Lower leg skin (tissue), 4 donors: ENCODE results near the gene DMTF1. TPM values are rescaled to one million over a fixed set of nuclear protein-coding genes. Genes with fewer than 3 reads are reported as not detected.

Experiments used
- DNase-seq, 2 donors: peaks; one replicate each; pipeline ENCODE4 v3.0.0-alpha.2; 2019; ENCODE audit warnings: low spot score in 2 of 2
- H3K4me3 ChIP-seq: fragments of 200-600 bp; sonication (generic); 2 replicates; pipeline ENCODE4 v1.5.1; 2017; ENCODE audit warnings: mild to moderate bottlenecking, low read depth; ENCODE audit not compliant: poor library complexity, severe bottlenecking
- CTCF ChIP-seq, 3 donors: fragments of 450-650 bp; IDR thresholded peaks; one replicate each; pipeline ENCODE4 v1.5.1; 2016; ENCODE audit warnings: antibody characterized with exemption in 3 of 3, mild to moderate bottlenecking in 3 of 3, moderate library complexity in 2 of 3
- POLR2A ChIP-seq, 2 donors: fragments of 450-650 bp; IDR thresholded peaks; one replicate each; pipeline ENCODE4 v1.6.1; 2016 to 2017; ENCODE audit warnings: antibody characterized with exemption in 2 of 2, mild to moderate bottlenecking in 1 of 2, moderate library complexity in 1 of 2
- WGBS, 2 donors: methylation state at CpG; one replicate each; pipeline ENCODE4 v1.1.5; 2018; 5-methylcytosine and 5-hydroxymethylcytosine counted together
- intact Hi-C: fragments of 100-400 bp; cut with DNase I; formaldehyde crosslinking; loops from one replicate; pipeline ENCODE4 v1.15.0; 2023; ENCODE audit warnings: low total_unique reads
- total RNA-seq, 4 donors: library from RNA; depleted of rRNA; stranded (reverse); fragments of >200 nt; gene quantifications; one replicate each; pipeline ENCODE4 v1.1.0, GENCODE V29; 2016

DMTF1 gene
- total RNA-seq, 4 donors from 2014 or later, result 35.2 to 68.9 (median 44.9) TPM

- DNase-seq, result peak in 1 of 2 donors; percentile 30
- TF ChIP-seq CTCF (IDR thresholded peaks at IDR 0.05) (no peak), POLR2A (IDR thresholded peaks at IDR 0.05) (no peak)
- WGBS, 2 donors, result 4 to 7% methylated on average over 17 of the region's 17 CpGs
- H3K4me3 ChIP-seq, result peak overlapping the region; percentile 63
- intact Hi-C loops, result no loop called here
Observed at GRCh38 chr7:87220734-87221215, 68.5 kb downstream of the DMTF1 start.

- no peak for DNase-seq
- TF ChIP-seq POLR2A (IDR thresholded peaks at IDR 0.05), result no peak
- no peak for TF ChIP-seq CTCF (IDR thresholded peaks at IDR 0.05)
- intact Hi-C loops, result no loop called here
- WGBS, 2 donors, result 85 to 98% methylated on average over 1 of the region's 1 CpG
- no peak overlapping the region for H3K4me3 ChIP-seq
Observed at GRCh38 chr7:87223666-87224065, 71.4 kb downstream of the DMTF1 start.

GRCh38 chr7:87225696-87226095 lies 73.4 kb downstream of the DMTF1 start:
- DNase-seq, result no peak
- whole genome bisulfite sequencing, 2 donors, result 68 to 69% methylated on average over 1 of the region's 1 CpG
- TF ChIP-seq CTCF (IDR thresholded peaks at IDR 0.05) (no peak), POLR2A (IDR thresholded peaks at IDR 0.05) (no peak)
- H3K4me3 ChIP-seq, result no peak overlapping the region
- intact Hi-C loops, result no loop called here

DNA sequence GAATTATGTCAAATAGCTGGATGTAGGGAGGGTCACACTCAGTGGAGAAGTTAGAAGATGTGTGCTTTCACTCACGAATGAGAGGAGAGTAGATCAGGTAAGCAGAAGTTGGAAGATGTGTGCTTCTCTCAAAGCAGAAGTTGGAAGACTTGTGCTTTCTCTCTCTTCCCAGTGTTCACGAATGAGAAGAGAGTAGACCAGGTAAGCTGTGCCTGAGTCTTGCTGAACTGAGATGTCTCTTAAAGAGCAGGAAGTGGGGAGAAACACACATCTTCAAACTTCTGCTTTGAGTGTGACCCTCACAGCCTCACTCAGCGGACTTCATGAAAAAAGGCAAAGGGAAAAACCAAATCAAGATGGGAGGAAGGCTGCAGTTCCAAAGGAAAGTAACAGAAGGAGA lies 74.2 kb downstream of the DMTF1 start:
- WGBS, 2 donors, result 82 to 85% methylated on average over 3 of the region's 3 CpGs
- H3K4me3 ChIP-seq, result no peak overlapping the region
- TF ChIP-seq POLR2A (IDR thresholded peaks at IDR 0.05), result no peak
- no peak for TF ChIP-seq CTCF (IDR thresholded peaks at IDR 0.05)
- DNase-seq, result no peak
- intact Hi-C loops, result no loop called here

DNA sequence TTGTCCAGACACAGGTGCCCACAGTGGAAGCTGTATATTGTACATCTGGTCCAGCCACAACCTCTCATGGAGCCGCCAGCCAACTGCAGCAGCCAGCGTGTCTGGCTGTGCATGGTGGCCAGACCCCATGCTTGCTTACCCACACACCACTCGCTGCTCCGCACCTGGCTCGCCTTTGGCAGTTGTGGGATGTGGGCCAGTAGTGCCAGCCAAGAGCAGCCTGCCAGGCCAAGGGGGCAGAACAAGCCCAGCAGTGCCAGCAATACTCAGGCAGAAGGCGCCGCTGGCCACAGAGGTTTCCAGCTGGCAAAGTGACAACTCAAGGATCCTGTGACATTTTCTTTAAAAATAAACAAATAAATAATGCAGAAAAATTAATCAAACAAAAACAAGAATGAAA lies 79.0 kb downstream of the DMTF1 start:
- 22 to 30% methylated on average over 6 to 7 of the region's 7 CpGs for WGBS, 2 donors
- TF ChIP-seq POLR2A (IDR thresholded peaks at IDR 0.05) (no peak), CTCF (IDR thresholded peaks at IDR 0.05) (no peak)
- DNase-seq, result no peak
- intact Hi-C loops, result loop anchor here (5.0 kb wide), 1 partner anchor 309 kb away; no protein-coding TSS in a partner anchor
- H3K4me3 ChIP-seq, result no peak overlapping the region

DNA sequence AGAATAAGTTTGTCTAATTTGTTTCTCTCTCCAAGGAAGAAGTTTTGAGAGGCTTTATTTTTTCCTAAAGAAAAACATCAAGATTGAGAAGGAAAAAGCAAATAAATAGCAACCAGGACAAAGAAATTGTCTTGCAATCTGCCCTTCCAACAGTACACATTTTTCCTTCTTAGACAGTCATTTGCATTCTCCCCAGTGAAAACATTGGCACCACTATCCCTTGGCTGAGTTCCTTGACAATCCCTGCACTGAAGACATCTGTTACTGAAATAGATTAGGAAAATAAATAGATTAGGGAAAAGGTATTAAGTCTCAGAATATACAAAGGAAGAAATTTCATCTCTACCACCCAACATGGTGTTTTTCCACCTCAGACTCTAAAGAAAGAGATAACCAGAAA lies 79.5 kb downstream of the DMTF1 start:
- TF ChIP-seq CTCF (IDR thresholded peaks at IDR 0.05) (no peak), POLR2A (IDR thresholded peaks at IDR 0.05) (no peak)
- intact Hi-C loops, result loop anchor here (5.0 kb wide), 1 partner anchor 309 kb away; no protein-coding TSS in a partner anchor
- no peak for DNase-seq

More for the DNA sequence above, 79.5 kb downstream of the DMTF1 start:
- H3K4me3 ChIP-seq, result no peak overlapping the region
